SK-N-SH (cell line): Measurements from ENCODE around the gene PCOLCE2.

ENCODE experiments used
- FOXJ3 ChIP-seq: sonication (generic); formaldehyde crosslinking; IDR thresholded peaks from 2 replicates; pipeline ENCODE4 v1.5.1; 2020; ENCODE audit warnings: mild to moderate bottlenecking, missing genetic modification reagents
- GATA2 ChIP-seq: sonication (generic); formaldehyde crosslinking; IDR thresholded peaks from 2 replicates; pipeline ENCODE4 v1.5.0; 2020; ENCODE audit warnings: mild to moderate bottlenecking, missing genetic modification reagents
- NFIC ChIP-seq: IDR thresholded peaks from 2 replicates; pipeline ENCODE4 v1.4.0; 2012; ENCODE audit warnings: borderline replicate concordance
- RAD21 ChIP-seq: IDR thresholded peaks from 2 replicates; pipeline ENCODE4 v1.6.1; 2012; ENCODE audit warnings: mild to moderate bottlenecking, low read length
- SIN3A ChIP-seq: IDR thresholded peaks from 2 replicates; pipeline ENCODE4 v1.6.1; 2012; ENCODE audit warnings: low read depth, mild to moderate bottlenecking, low read length, moderate library complexity, borderline replicate concordance
- TCF12 ChIP-seq: IDR thresholded peaks from 2 replicates; pipeline ENCODE4 v1.4.0; 2012
- TF ChIP-seq, protein P1 (sequence below): IDR thresholded peaks from 2 replicates; pipeline ENCODE4; 2012
- TF ChIP-seq, protein P2 (sequence below): IDR thresholded peaks from 2 replicates; pipeline ENCODE4 v1.4.0; 2012; ENCODE audit warnings: low read depth
- TF ChIP-seq, protein P3 (sequence below): fragments of 200-600 bp; sonication (generic); IDR thresholded peaks from 2 replicates; pipeline ENCODE4 v1.6.1; 2017; ENCODE audit warnings: antibody characterized with exemption, mild to moderate bottlenecking, moderate library complexity
- TF ChIP-seq, protein P4 (sequence below): IDR thresholded peaks from 2 replicates; pipeline ENCODE4 v1.4.0; 2012; ENCODE audit warnings: low read depth, borderline replicate concordance
- TF ChIP-seq, protein P5 (sequence below): IDR thresholded peaks from 2 replicates; pipeline ENCODE4 v1.6.1; 2012; ENCODE audit warnings: mild to moderate bottlenecking, low read depth, low read length, moderate library complexity

DNA sequence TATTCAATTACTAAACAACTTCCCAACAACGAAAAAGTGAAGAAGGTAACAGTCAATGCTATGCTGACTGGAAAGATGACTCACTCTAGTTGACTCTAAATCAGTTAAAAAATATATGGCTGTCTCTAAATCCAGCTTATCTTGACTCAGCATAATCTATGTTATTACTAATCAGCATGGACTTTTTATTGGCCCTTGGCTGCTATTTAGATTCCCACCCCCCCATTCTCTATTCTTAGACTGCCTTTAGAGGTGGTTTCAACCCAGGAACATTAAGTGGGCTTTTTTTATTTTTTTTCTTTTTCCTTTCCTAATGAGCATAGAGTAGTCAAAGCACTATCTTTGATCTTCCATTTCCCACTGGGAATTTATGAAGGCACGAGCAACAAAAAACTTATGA, 1.9 kb downstream of the PCOLCE2 start:
- TF ChIP-seq, protein P1, sequence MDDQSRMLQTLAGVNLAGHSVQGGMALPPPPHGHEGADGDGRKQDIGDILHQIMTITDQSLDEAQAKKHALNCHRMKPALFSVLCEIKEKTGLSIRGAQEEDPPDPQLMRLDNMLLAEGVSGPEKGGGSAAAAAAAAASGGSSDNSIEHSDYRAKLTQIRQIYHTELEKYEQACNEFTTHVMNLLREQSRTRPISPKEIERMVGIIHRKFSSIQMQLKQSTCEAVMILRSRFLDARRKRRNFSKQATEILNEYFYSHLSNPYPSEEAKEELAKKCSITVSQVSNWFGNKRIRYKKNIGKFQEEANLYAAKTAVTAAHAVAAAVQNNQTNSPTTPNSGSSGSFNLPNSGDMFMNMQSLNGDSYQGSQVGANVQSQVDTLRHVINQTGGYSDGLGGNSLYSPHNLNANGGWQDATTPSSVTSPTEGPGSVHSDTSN, result peak; percentile 94
- peak; percentile 83 for TF ChIP-seq NFIC
- TF ChIP-seq TCF12, result peak; percentile 69
- no peak for TF ChIP-seq SIN3A
- no peak for TF ChIP-seq RAD21
- TF ChIP-seq GATA2 (CRISPR knock-in tag), result no peak
- TF ChIP-seq FOXJ3 (CRISPR knock-in tag), result no peak
- TF ChIP-seq, protein P2, sequence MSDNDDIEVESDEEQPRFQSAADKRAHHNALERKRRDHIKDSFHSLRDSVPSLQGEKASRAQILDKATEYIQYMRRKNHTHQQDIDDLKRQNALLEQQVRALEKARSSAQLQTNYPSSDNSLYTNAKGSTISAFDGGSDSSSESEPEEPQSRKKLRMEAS, result no peak
- TF ChIP-seq, protein P3, sequence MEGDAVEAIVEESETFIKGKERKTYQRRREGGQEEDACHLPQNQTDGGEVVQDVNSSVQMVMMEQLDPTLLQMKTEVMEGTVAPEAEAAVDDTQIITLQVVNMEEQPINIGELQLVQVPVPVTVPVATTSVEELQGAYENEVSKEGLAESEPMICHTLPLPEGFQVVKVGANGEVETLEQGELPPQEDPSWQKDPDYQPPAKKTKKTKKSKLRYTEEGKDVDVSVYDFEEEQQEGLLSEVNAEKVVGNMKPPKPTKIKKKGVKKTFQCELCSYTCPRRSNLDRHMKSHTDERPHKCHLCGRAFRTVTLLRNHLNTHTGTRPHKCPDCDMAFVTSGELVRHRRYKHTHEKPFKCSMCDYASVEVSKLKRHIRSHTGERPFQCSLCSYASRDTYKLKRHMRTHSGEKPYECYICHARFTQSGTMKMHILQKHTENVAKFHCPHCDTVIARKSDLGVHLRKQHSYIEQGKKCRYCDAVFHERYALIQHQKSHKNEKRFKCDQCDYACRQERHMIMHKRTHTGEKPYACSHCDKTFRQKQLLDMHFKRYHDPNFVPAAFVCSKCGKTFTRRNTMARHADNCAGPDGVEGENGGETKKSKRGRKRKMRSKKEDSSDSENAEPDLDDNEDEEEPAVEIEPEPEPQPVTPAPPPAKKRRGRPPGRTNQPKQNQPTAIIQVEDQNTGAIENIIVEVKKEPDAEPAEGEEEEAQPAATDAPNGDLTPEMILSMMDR, result no peak
- TF ChIP-seq, protein P4, sequence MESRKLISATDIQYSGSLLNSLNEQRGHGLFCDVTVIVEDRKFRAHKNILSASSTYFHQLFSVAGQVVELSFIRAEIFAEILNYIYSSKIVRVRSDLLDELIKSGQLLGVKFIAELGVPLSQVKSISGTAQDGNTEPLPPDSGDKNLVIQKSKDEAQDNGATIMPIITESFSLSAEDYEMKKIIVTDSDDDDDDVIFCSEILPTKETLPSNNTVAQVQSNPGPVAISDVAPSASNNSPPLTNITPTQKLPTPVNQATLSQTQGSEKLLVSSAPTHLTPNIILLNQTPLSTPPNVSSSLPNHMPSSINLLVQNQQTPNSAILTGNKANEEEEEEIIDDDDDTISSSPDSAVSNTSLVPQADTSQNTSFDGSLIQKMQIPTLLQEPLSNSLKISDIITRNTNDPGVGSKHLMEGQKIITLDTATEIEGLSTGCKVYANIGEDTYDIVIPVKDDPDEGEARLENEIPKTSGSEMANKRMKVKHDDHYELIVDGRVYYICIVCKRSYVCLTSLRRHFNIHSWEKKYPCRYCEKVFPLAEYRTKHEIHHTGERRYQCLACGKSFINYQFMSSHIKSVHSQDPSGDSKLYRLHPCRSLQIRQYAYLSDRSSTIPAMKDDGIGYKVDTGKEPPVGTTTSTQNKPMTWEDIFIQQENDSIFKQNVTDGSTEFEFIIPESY, result 0 out of 2 replicates have a peak, but pooled peaks have one; percentile 12
- TF ChIP-seq, protein P5, sequence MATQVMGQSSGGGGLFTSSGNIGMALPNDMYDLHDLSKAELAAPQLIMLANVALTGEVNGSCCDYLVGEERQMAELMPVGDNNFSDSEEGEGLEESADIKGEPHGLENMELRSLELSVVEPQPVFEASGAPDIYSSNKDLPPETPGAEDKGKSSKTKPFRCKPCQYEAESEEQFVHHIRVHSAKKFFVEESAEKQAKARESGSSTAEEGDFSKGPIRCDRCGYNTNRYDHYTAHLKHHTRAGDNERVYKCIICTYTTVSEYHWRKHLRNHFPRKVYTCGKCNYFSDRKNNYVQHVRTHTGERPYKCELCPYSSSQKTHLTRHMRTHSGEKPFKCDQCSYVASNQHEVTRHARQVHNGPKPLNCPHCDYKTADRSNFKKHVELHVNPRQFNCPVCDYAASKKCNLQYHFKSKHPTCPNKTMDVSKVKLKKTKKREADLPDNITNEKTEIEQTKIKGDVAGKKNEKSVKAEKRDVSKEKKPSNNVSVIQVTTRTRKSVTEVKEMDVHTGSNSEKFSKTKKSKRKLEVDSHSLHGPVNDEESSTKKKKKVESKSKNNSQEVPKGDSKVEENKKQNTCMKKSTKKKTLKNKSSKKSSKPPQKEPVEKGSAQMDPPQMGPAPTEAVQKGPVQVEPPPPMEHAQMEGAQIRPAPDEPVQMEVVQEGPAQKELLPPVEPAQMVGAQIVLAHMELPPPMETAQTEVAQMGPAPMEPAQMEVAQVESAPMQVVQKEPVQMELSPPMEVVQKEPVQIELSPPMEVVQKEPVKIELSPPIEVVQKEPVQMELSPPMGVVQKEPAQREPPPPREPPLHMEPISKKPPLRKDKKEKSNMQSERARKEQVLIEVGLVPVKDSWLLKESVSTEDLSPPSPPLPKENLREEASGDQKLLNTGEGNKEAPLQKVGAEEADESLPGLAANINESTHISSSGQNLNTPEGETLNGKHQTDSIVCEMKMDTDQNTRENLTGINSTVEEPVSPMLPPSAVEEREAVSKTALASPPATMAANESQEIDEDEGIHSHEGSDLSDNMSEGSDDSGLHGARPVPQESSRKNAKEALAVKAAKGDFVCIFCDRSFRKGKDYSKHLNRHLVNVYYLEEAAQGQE, result no peak
